K562 (cell line): ENCODE measurements around the gene RAB5B. TPM values are rescaled to one million over a fixed set of nuclear protein-coding genes. Genes with fewer than 3 reads are reported as not detected.

ENCODE experiments used
- ATAC-seq: fragments of 200-7000 bp; cut with Tn5 transposase; 3 replicates; pipeline ENCODE4 v1.9.1; 2020; ENCODE audit warnings: moderate library complexity
- BruUV-seq: library from RNA; stranded (reverse); fragments of 400-500 nt; replicated peaks from 2 replicates; lab custom pipeline; 2021; lab: Mats Ljungman, UMichigan
- CTCF ChIA-PET: fragments of 300-600 bp; formaldehyde crosslinking; extraction: SDS; loops from one replicate; lab custom pipeline; 2021; ENCODE audit warnings: low intra/inter-chr PET ratio; lab: Yijun Ruan, JAX
- POLR2A ChIA-PET: fragments of 300-600, 350-650 bp; sonication (Branson Sonifier 250); formaldehyde crosslinking; extraction: SDS; loops from one replicate; lab custom pipeline; 2021; ENCODE audit warnings: antibody characterized with exemption, inconsistent platforms; lab: Yijun Ruan, JAX
- DNase-seq, 4 experiments: peaks; one replicate each; pipeline versions ENCODE4 v3.0.0 to v3.0.0-alpha.2; 2011 to 2018; ENCODE audit warnings: low spot score in 3 of 4, mixed read lengths in 3 of 4; ENCODE audit errors: extremely low read depth in 1 of 4
- FAIRE-seq: peaks from 2 replicates; lab custom pipeline; 2011; peaks lifted over from hg19 to GRCh38; lab: Jason Lieb, UNC
- H2AFZ ChIP-seq: 2 replicates; pipeline ENCODE4 v1.6.0; 2011; ENCODE audit warnings: low read depth, low read length, control low read depth, inconsistent platforms
- H3K27ac ChIP-seq: fragments of 200-600 bp; 3 replicates; pipeline ENCODE4 v1.8.0; 2011; ENCODE audit warnings: low read depth, mild to moderate bottlenecking, control low read depth, inconsistent platforms, low read length, moderate library complexity, mixed read lengths; ENCODE audit errors: extremely low read depth
- H3K27me3 ChIP-seq, 2 experiments: fragments of 300-600 bp in 1 of 2; 2 replicates in 1 of 2; 3 replicates in 1 of 2; pipeline versions ENCODE4 v1.6.0 to v1.8.0; 2011; ENCODE audit warnings: inconsistent platforms in 2 of 2, low read length in 2 of 2, mild to moderate bottlenecking in 1 of 2, mixed read lengths in 1 of 2, moderate library complexity in 1 of 2; ENCODE audit not compliant: control insufficient read depth in 2 of 2, insufficient read depth in 2 of 2
- H3K36me3 ChIP-seq: fragments of 300-600 bp; 3 replicates; pipeline ENCODE4 v1.8.0; 2011; ENCODE audit warnings: mild to moderate bottlenecking, low read length, inconsistent platforms; ENCODE audit not compliant: control insufficient read depth, insufficient read depth
- H3K4me1 ChIP-seq, 2 experiments: fragments of 200-600 bp in 1 of 2; replicated peaks in 1 of 2; 2 replicates in 1 of 2; 3 replicates in 1 of 2; pipeline versions ENCODE4 v1.5.1 to v1.8.0; 2011; ENCODE audit warnings: inconsistent platforms in 2 of 2, low read length in 2 of 2, mild to moderate bottlenecking in 1 of 2, mixed read lengths in 1 of 2, moderate library complexity in 1 of 2; ENCODE audit not compliant: control insufficient read depth in 2 of 2, insufficient read depth in 2 of 2
- H3K4me2 ChIP-seq: 2 replicates; pipeline ENCODE4 v1.6.1; 2011; ENCODE audit warnings: low read length, control low read depth, inconsistent platforms, mixed read lengths; ENCODE audit not compliant: insufficient read depth
- H3K4me3 ChIP-seq: fragments of 200-600 bp; sonication (generic), shearing (Covaris generic); 2 replicates; pipeline ENCODE4 v1.5.1; 2016; ENCODE audit warnings: control low read depth, inconsistent platforms
- H3K79me2 ChIP-seq: fragments of 200-600 bp; 3 replicates; pipeline ENCODE4 v1.8.0; 2011; ENCODE audit warnings: low read length, inconsistent platforms; ENCODE audit not compliant: control insufficient read depth, insufficient read depth
- H3K9ac ChIP-seq, 2 experiments: 2 replicates each; pipeline versions ENCODE4 v1.6.0 to v1.6.1; 2011; ENCODE audit warnings: low read depth in 2 of 2, low read length in 2 of 2, control low read depth in 1 of 2, inconsistent platforms in 1 of 2, mild to moderate bottlenecking in 1 of 2, mixed read lengths in 1 of 2; ENCODE audit not compliant: insufficient read depth in 1 of 2
- H3K9me1 ChIP-seq: one replicate; pipeline ENCODE4 v1.6.0; 2011; ENCODE audit warnings: inconsistent platforms, mild to moderate bottlenecking, low read length, moderate library complexity; ENCODE audit not compliant: control insufficient read depth, insufficient read depth
- H3K9me3 ChIP-seq: replicated peaks from 2 replicates; pipeline ENCODE4 v1.5.1; 2011; ENCODE audit warnings: low read depth, low read length, inconsistent platforms; ENCODE audit not compliant: control insufficient read depth, insufficient read depth
- H4K20me1 ChIP-seq: replicated peaks from 2 replicates; pipeline ENCODE4 v1.6.1; 2011; ENCODE audit warnings: low read length, inconsistent platforms, mixed read lengths; ENCODE audit not compliant: control insufficient read depth, insufficient read depth
- ATF7 ChIP-seq: fragments of 450-650 bp; IDR thresholded peaks from 2 replicates; pipeline ENCODE4 v1.7.1; 2014; ENCODE audit warnings: mild to moderate bottlenecking, moderate library complexity
- CEBPG ChIP-seq, 3 experiments: fragments of 200-800 bp in 1 of 3; sonication (Bioruptor generic) in 1 of 3; sonication (generic) in 1 of 3; formaldehyde crosslinking in 1 of 3; IDR thresholded peaks in 2 of 3; conservative IDR thresholded peaks in 1 of 3; 2 replicates each; pipeline versions ENCODE4 v1.6.1 to v1.8.0; 2016 to 2022; ENCODE audit warnings: missing compliant biosample characterization in 2 of 3, missing genetic modification characterization in 2 of 3, mild to moderate bottlenecking in 1 of 3, missing genetic modification reagents in 1 of 3
- ETV6 ChIP-seq, 3 experiments: fragments of 150-350 bp in 1 of 3; sonication (generic) in 1 of 3; formaldehyde crosslinking in 1 of 3; IDR thresholded peaks; 2 replicates each; pipeline versions ENCODE4 v1.6.1 to v1.8.0; 2014 to 2022; ENCODE audit warnings: borderline replicate concordance in 2 of 3, low read depth in 2 of 3, antibody characterized with exemption in 1 of 3, low read length in 1 of 3, mild to moderate bottlenecking in 1 of 3, missing genetic modification reagents in 1 of 3
- GTF3C2 ChIP-seq: IDR thresholded peaks from 3 replicates; pipeline ENCODE4 v1.6.1; 2011; ENCODE audit warnings: borderline replicate concordance, mild to moderate bottlenecking, moderate library complexity; ENCODE audit not compliant: insufficient read length; ENCODE audit errors: extremely low read depth
- KDM5B ChIP-seq: fragments of 200-600 bp; sonication (generic); IDR thresholded peaks from 2 replicates; pipeline ENCODE4 v1.6.1; 2012; ENCODE audit warnings: low read depth, mild to moderate bottlenecking, moderate library complexity, low read length, control low read depth, inconsistent platforms; ENCODE audit not compliant: insufficient replicate concordance
- MECOM ChIP-seq: fragments of 250-450 bp; sonication (Bioruptor Pico); IDR thresholded peaks from 2 replicates; pipeline ENCODE4 v1.8.0; 2022; ENCODE audit warnings: inconsistent platforms
- NONO ChIP-seq, 2 experiments: fragments of 200-400 bp in 1 of 2; fragments of 450-650 bp in 1 of 2; formaldehyde crosslinking in 1 of 2; IDR thresholded peaks; 2 replicates each; pipeline ENCODE4 v1.6.1; 2017; ENCODE audit warnings: low read depth in 2 of 2, mild to moderate bottlenecking in 2 of 2, moderate library complexity in 2 of 2, low read length in 1 of 2
- NR3C1 ChIP-seq: sonication (generic); formaldehyde crosslinking; IDR thresholded peaks from 2 replicates; pipeline ENCODE4 v1.8.1; 2022; ENCODE audit warnings: missing genetic modification reagents
- POLR2AphosphoS5 ChIP-seq: IDR thresholded peaks from 2 replicates; pipeline ENCODE4 v1.6.1; 2011; ENCODE audit warnings: mild to moderate bottlenecking, low read depth, low read length, moderate library complexity; ENCODE audit not compliant: control insufficient read depth, insufficient read depth
- SMAD2 ChIP-seq: fragments of 150-350 bp; IDR thresholded peaks from 2 replicates; pipeline ENCODE4 v1.6.1; 2014; ENCODE audit warnings: low read depth, mild to moderate bottlenecking, low read length
- TAF1 ChIP-seq: IDR thresholded peaks from 2 replicates; pipeline ENCODE4 v1.6.1; 2011; ENCODE audit warnings: mild to moderate bottlenecking, low read length, moderate library complexity; ENCODE audit not compliant: insufficient read depth, control insufficient read depth, severe bottlenecking; ENCODE audit errors: extremely low read depth
- TBP ChIP-seq: optimal IDR thresholded peaks from 2 replicates; pipeline ENCODE3; 2011; ENCODE audit warnings: low read depth, low read length, improper control_type of control experiment
- ZC3H4 ChIP-seq: sonication (generic); formaldehyde crosslinking; IDR thresholded peaks from 2 replicates; pipeline ENCODE4 v1.9.0; 2021; ENCODE audit warnings: missing genetic modification reagents, borderline replicate concordance
- ZNF197 ChIP-seq: fragments of 200-800 bp; sonication (Bioruptor generic); IDR thresholded peaks from 2 replicates; pipeline ENCODE4 v1.6.1; 2016; ENCODE audit warnings: low read depth, missing genetic modification characterization, missing compliant biosample characterization
- ZNF324 ChIP-seq: fragments of 250-450 bp; sonication (Bioruptor Pico); IDR thresholded peaks from 2 replicates; pipeline ENCODE4 v1.4.0; 2020; ENCODE audit warnings: mild to moderate bottlenecking
- ZNF695 ChIP-seq: fragments of 450-650 bp; formaldehyde crosslinking; IDR thresholded peaks from 2 replicates; pipeline ENCODE4 v1.4.0; 2020; ENCODE audit warnings: mild to moderate bottlenecking, moderate library complexity
- WGBS: fragments of 100-300 bp; shearing (Covaris generic); methylation state at CpG from one replicate; pipeline ENCODE4 v1.1.6; 2016; ENCODE audit warnings: low coverage, mixed read lengths; ENCODE audit not compliant: insufficient coverage; ENCODE audit errors: missing lambda C conversion rate; 5-methylcytosine and 5-hydroxymethylcytosine counted together
- in situ Hi-C: fragments of 300-500 bp; cut with MboI; formaldehyde crosslinking; loops from 4 replicates; pipeline ENCODE4 v1.15.0; 2018; ENCODE audit warnings: inconsistent platforms, mixed read lengths
- intact Hi-C: fragments of 100-400 bp; cut with micrococcal nuclease; formaldehyde crosslinking; loops from 2 replicates; pipeline ENCODE4 v1.14.2; 2022
- polyA plus RNA-seq, 8 experiments: library from polyadenylated mRNA; depleted of rRNA in 4 of 8; stranded (reverse) in 5 of 8; unstranded in 3 of 8; fragments of >200 nt; fragmentation: Nextera tagmentation in 2 of 8; fragmentation: Illumina TruSeq in 1 of 8; extraction: Ambion mirVana in 2 of 8; extraction: Trizol in 1 of 8; gene quantifications; 2 replicates each; pipeline versions ENCODE4 v1.2.1 to v1.2.3, GENCODE V29; 2011 to 2014; ENCODE audit warnings: inconsistent platforms in 1 of 8, missing spikeins in 1 of 8
- total RNA-seq, 7 experiments: library from RNA; depleted of rRNA in 6 of 7; stranded (reverse); fragments of >200 nt in 6 of 7; fragmentation: Illumina TruSeq in 2 of 7; extraction: Trizol in 2 of 7; gene quantifications; 2 replicates each; pipeline versions ENCODE4 v1.2.1 to v1.2.3, GENCODE V29; 2011 to 2021; ENCODE audit warnings: low replicate concordance in 1 of 7

The RAB5B gene
- total and polyA plus RNA-seq, 9 of the 15 experiments (the other 6 are each of a cell fraction or from before 2014, with no cell fraction given), result 6.8 to 73.8 (median 25.2) TPM

DNA sequence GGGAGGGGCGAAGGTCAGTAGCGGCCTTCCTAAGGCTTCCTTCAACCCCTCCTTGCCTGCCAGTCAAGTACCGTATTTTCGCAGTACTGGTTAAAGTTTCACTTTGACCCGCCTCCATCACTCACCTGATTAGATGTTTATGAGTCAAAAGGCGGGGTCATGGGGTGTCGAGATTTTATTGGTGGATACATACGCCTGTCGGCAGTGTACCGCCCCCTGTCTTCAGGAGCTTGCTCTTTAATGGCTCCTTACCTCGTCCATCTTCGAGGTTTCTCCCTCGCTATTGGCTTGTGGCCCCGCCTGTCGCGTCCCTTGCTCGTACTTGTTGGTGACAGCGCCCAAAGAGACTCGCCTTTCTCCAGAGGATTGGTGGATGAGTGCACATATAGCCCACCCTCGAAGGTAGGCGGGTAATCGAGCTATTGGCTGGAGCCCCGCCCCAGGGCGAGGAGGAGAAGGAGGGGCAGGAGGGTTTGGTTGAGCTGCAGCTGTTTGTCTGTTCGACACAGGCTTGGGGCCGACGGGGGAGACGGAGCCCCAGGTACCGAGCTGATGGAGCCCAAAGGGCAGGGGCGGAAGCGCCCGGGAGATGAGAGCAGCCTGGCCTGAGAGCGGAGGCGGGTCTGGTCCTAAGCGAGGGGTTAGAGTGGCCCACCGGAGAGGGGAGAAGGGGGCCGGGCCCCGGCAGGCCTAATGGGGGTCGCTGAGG lies at the start of gene RAB5B (continued):
- TF ChIP-seq ETV6 (IDR thresholded peaks at IDR 0.05; ENCODE audit: borderline replicate concordance in 1 of 2, low read depth in 2 of 2, low read length in 1 of 2) (no peak), ETV6 (CRISPR knock-in tag; IDR thresholded peaks at IDR 0.05; ENCODE audit: borderline replicate concordance) (no peak), TAF1 (peak; percentile 75)
- TF ChIP-seq, all 486 proteins: peak for 127

- no TSS peak for BruUV-seq
- no peaks in the 10 kb centered on the region for H3K9me3 ChIP-seq
- DNase-seq (no peak), FAIRE-seq (no peak), ATAC-seq (no peak)
- CTCF ChIA-PET, result no interaction called here
- H3K9ac ChIP-seq, result peak overlapping the region in 1 of 2 experiments; percentile 99; a peak in 2 of 4 replicates
- H2AFZ ChIP-seq, result no peak overlapping the region
- H3K27me3 ChIP-seq, result no peaks in the 10 kb centered on the region
- H4K20me1 ChIP-seq, result no peaks in the 10 kb centered on the region
- POLR2A ChIA-PET, result interaction anchor here (0.7 to 3.8 kb wide), 8 partner anchors 9 to 113 kb away, joined by 3 to 26 read pairs (median 6); partner anchors contain the start of genes DNAJC14, ORMDL2, RAB5B and SARNP
- peaks cover 36% of the 10 kb centered on the region for H3K36me3 ChIP-seq
- no peaks in the 10 kb centered on the region for H3K9me1 ChIP-seq
- peak overlapping the region; percentile 95 for H3K27ac ChIP-seq
- no peak overlapping the region for H3K4me3 ChIP-seq
- in situ Hi-C loops (no loop called here), intact Hi-C loops (loop anchor here (5.0 kb wide), 1 partner anchor 47 kb away; the partner anchor contains the start of gene RAB5B)
- peaks cover 79% of the 10 kb centered on the region for H3K79me2 ChIP-seq
- peaks cover 10 to 16% of the 10 kb centered on the region in 2 experiments; a peak in 4 of 5 replicates for H3K4me1 ChIP-seq
- peak overlapping the region; percentile 91 for H3K4me2 ChIP-seq
- WGBS, result 80% methylated on average over 4 of the region's 4 CpGs
- no peak for TF ChIP-seq TBP
- TF ChIP-seq NR3C1 (CRISPR knock-in tag), result no peak
- TF ChIP-seq ZNF695 (CRISPR knock-in tag), result no peak
- TF ChIP-seq GTF3C2, result no peak
- no peak for TF ChIP-seq SMAD2
- TF ChIP-seq NONO (IDR thresholded peaks at IDR 0.05; ENCODE audit: low read depth in 2 of 2, low read length in 1 of 2), result no peak
- TF ChIP-seq ZC3H4, result no peak
- peak; percentile 87 for TF ChIP-seq CEBPG (CRISPR knock-in tag; IDR thresholded peaks at IDR 0.05)
- peak; percentile 95 to 96 for TF ChIP-seq CEBPG (tag; conservative IDR thresholded peaks at IDR 0.05 in 1 of 2, IDR thresholded peaks at IDR 0.05 in 1 of 2)
- no peak for TF ChIP-seq MECOM (CRISPR knock-in tag)
- TF ChIP-seq ZNF197, result no peak
- TF ChIP-seq ZNF324 (CRISPR knock-in tag), result no peak
- no peak for TF ChIP-seq KDM5B
- 0 out of 2 replicates have a peak, but pooled peaks have one; percentile 46 for TF ChIP-seq ATF7
- no peak for TF ChIP-seq POLR2AphosphoS5
These were observed 48.5 kb upstream of the RAB5B start for GRCh38 chr12:55925371-55925770.
